Mammary epithelial cell (primary cell): ENCODE results near the gene NFATC2IP.

Experiments
- EZH2 ChIP-seq: IDR thresholded peaks from 2 replicates; pipeline ENCODE4 v1.6.1; 2012; ENCODE audit warnings: low read length, inconsistent platforms, borderline replicate concordance
- TF ChIP-seq, protein P1 (sequence below), 2 donors: IDR thresholded peaks in 1 of 2; conservative IDR thresholded peaks in 1 of 2; 2 replicates each; pipeline ENCODE4 v1.5.1; 2011 to 2012; ENCODE audit warnings: inconsistent platforms in 2 of 2, low read length in 2 of 2, mild to moderate bottlenecking in 2 of 2, control low read depth in 1 of 2, low read depth in 1 of 2; ENCODE audit not compliant: insufficient read depth in 1 of 2; ENCODE audit errors: extremely low read depth in 1 of 2

DNA sequence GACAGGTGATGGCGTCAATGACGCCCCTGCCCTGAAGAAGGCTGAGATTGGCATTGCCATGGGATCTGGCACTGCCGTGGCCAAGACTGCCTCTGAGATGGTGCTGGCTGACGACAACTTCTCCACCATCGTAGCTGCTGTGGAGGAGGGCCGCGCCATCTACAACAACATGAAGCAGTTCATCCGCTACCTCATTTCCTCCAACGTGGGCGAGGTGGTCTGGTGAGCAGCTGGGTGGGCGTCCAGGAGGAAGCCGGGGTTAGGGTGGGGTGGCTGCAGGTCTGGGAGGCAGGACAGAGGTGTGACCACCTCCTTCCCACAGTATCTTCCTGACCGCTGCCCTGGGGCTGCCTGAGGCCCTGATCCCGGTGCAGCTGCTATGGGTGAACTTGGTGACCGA lies 48.9 kb upstream of the NFATC2IP start:
- TF ChIP-seq, protein P1, sequence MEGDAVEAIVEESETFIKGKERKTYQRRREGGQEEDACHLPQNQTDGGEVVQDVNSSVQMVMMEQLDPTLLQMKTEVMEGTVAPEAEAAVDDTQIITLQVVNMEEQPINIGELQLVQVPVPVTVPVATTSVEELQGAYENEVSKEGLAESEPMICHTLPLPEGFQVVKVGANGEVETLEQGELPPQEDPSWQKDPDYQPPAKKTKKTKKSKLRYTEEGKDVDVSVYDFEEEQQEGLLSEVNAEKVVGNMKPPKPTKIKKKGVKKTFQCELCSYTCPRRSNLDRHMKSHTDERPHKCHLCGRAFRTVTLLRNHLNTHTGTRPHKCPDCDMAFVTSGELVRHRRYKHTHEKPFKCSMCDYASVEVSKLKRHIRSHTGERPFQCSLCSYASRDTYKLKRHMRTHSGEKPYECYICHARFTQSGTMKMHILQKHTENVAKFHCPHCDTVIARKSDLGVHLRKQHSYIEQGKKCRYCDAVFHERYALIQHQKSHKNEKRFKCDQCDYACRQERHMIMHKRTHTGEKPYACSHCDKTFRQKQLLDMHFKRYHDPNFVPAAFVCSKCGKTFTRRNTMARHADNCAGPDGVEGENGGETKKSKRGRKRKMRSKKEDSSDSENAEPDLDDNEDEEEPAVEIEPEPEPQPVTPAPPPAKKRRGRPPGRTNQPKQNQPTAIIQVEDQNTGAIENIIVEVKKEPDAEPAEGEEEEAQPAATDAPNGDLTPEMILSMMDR (conservative IDR thresholded peaks at IDR 0.05 in 1 of 2, IDR thresholded peaks at IDR 0.05 in 1 of 2; ENCODE audit: extremely low read depth in 1 of 2, insufficient read depth in 1 of 2, low read depth in 1 of 2, low read length in 2 of 2) = no peak
- no peak for TF ChIP-seq EZH2
